Spleen (tissue), 11 donors: Measurements from ENCODE around the gene KCND2. TPM values are rescaled to one million over a fixed set of nuclear protein-coding genes. Genes with fewer than 3 reads are reported as not detected.
A peak's percentile ranks its signal among the peaks of the same experiment; 100 is the strongest.

Experiments
- DNase-seq: peaks from one replicate; pipeline ENCODE4 v3.0.0-alpha.2; 2020
- H3K27ac ChIP-seq, 8 donors: fragments of 200-600 bp; sonication (generic) in 7 of 8; 1 replicate in 4 of 8; 2 replicates in 4 of 8; pipeline versions ENCODE4 v1.5.0 to v1.8.0; 2016 to 2021; ENCODE audit warnings: inconsistent platforms in 4 of 8, mild to moderate bottlenecking in 4 of 8, moderate library complexity in 1 of 8
- H3K27me3 ChIP-seq, 7 donors: fragments of 200-600 bp; sonication (generic) in 6 of 7; replicated peaks in 1 of 7; 1 replicate in 4 of 7; 2 replicates in 3 of 7; pipeline versions ENCODE4 v1.5.0 to v1.8.0; 2016 to 2021; ENCODE audit warnings: inconsistent platforms in 3 of 7, mild to moderate bottlenecking in 1 of 7
- H3K36me3 ChIP-seq, 6 donors: fragments of 200-600 bp; sonication (generic) in 5 of 6; 1 replicate in 4 of 6; 2 replicates in 2 of 6; pipeline versions ENCODE4 v1.5.0 to v1.8.0; 2016 to 2021; ENCODE audit warnings: inconsistent platforms in 2 of 6
- H3K4me1 ChIP-seq, 6 donors: fragments of 200-600 bp; sonication (generic) in 5 of 6; 1 replicate in 3 of 6; 2 replicates in 3 of 6; pipeline versions ENCODE4 v1.5.0 to v1.8.0; 2016 to 2021; ENCODE audit warnings: inconsistent platforms in 3 of 6
- H3K4me3 ChIP-seq, 8 donors: fragments of 200-600 bp; sonication (generic) in 7 of 8; 1 replicate in 4 of 8; 2 replicates in 4 of 8; pipeline versions ENCODE4 v1.5.0 to v1.8.0; 2016 to 2021; ENCODE audit warnings: inconsistent platforms in 4 of 8, mild to moderate bottlenecking in 4 of 8, moderate library complexity in 2 of 8
- H3K9me3 ChIP-seq, 8 donors: fragments of 200-600 bp; sonication (generic) in 7 of 8; 1 replicate in 4 of 8; 2 replicates in 4 of 8; pipeline versions ENCODE4 v1.5.0 to v1.8.0; 2016 to 2021; ENCODE audit warnings: inconsistent platforms in 4 of 8
- CTCF ChIP-seq, 11 experiments: fragments of 200-600 bp in 7 of 11; fragments of 450-650 bp in 4 of 11; sonication (generic) in 4 of 11; IDR thresholded peaks in 8 of 11; conservative IDR thresholded peaks in 3 of 11; 1 replicate in 7 of 11; 2 replicates in 4 of 11; pipeline versions ENCODE4 v1.4.0 to v1.8.0; 2016 to 2021; ENCODE audit warnings: antibody characterized with exemption in 11 of 11, inconsistent platforms in 4 of 11, mild to moderate bottlenecking in 1 of 11
- POLR2A ChIP-seq, 3 donors: fragments of 450-650 bp; IDR thresholded peaks; one replicate each; pipeline ENCODE4 v1.5.1; 2017; ENCODE audit warnings: antibody characterized with exemption in 3 of 3, mild to moderate bottlenecking in 1 of 3
- POLR2AphosphoS5 ChIP-seq, 3 donors: sonication (generic); formaldehyde crosslinking; IDR thresholded peaks; one replicate each; pipeline ENCODE4 v1.5.1; 2017; ENCODE audit warnings: antibody characterized with exemption in 3 of 3
- WGBS, 5 donors: extraction: QIAGEN DNeasy Blood & Tissue Kit in 3 of 5; methylation state at CpG; one replicate each; pipeline versions ENCODE4 v1.1.5 to v1.1.7; 2013 to 2018; 5-methylcytosine and 5-hydroxymethylcytosine counted together
- intact Hi-C: fragments of 100-400 bp; cut with DNase I; formaldehyde crosslinking; loops from one replicate; pipeline ENCODE4 v1.15.0; 2023; ENCODE audit warnings: low total_unique reads
- polyA plus RNA-seq, 3 donors: library from polyadenylated mRNA; stranded (reverse); fragments of 200-250 nt; gene quantifications; one replicate each; pipeline ENCODE4 v1.2.1, GENCODE V29; 2013
- total RNA-seq, 7 donors: library from RNA; depleted of rRNA in 3 of 7; stranded (reverse); fragments of >200 nt in 3 of 7; fragmentation: NEBNext Ultra II Directional in 4 of 7; extraction: Animal tissue kit (Norgen Biotek cat#: 25700) in 4 of 7; gene quantifications; one replicate each; pipeline versions ENCODE4 v1.1.0 to v1.2.1, GENCODE V29; 2016 to 2021
- donor health status: healthy with polysubstance abuse.
- donor health status: DM: no; HTN: no; CAD: no; lungs with moderate emphysema.
- donor health status: DM: no; HTN: no; CAD: no.
- donor health status: Bipolar disorder and iron deficiency.
- donor health status: healthy.
- donor health status: DM: no; HTN: no; CAD: no.
- donor health status: DM: yes; HTN: yes; CAD: no.

KCND2 gene
- total and polyA plus RNA-seq, 10 donors = 0.02 to 0.80 (median 0.26) TPM; not detected in 1

GRCh38 chr7:120256344-120257070, 16.5 kb upstream of the KCND2 start:
- intact Hi-C loops = no loop called here
- no peak for DNase-seq
- H3K4me1 ChIP-seq = no peaks in the 10 kb centered on the region
- no peaks in the 10 kb centered on the region for H3K36me3 ChIP-seq
- peaks cover 0 to 28% (median 22%) of the 10 kb centered on the region in 8 donors for H3K9me3 ChIP-seq
- H3K27me3 ChIP-seq = no peaks in the 10 kb centered on the region
- H3K27ac ChIP-seq = no peak overlapping the region
- TF ChIP-seq POLR2AphosphoS5 (IDR thresholded peaks at IDR 0.05) (no peak), POLR2A (IDR thresholded peaks at IDR 0.05) (no peak), CTCF (IDR thresholded peaks at IDR 0.05 in 8 of 11, conservative IDR thresholded peaks at IDR 0.05 in 3 of 11) (no peak)
- H3K4me3 ChIP-seq = no peak overlapping the region

- H3K4me1 ChIP-seq = no peaks in the 10 kb centered on the region
- no peak overlapping the region for H3K27ac ChIP-seq
- DNase-seq = no peak
- H3K4me3 ChIP-seq = no peak overlapping the region
- intact Hi-C loops = no loop called here
- peaks cover 0 to 28% (median 21%) of the 10 kb centered on the region in 8 donors for H3K9me3 ChIP-seq
- H3K36me3 ChIP-seq = no peaks in the 10 kb centered on the region
- 73 to 90% (median 81%) methylated on average over 2 of the region's 2 CpGs for WGBS, 5 donors
- TF ChIP-seq POLR2AphosphoS5 (IDR thresholded peaks at IDR 0.05) = no peak
- no peak for TF ChIP-seq CTCF (IDR thresholded peaks at IDR 0.05 in 8 of 11, conservative IDR thresholded peaks at IDR 0.05 in 3 of 11)
- TF ChIP-seq POLR2A (IDR thresholded peaks at IDR 0.05) = no peak
- no peaks in the 10 kb centered on the region for H3K27me3 ChIP-seq
Observed at GRCh38 chr7:120259386-120259785, 13.6 kb upstream of the KCND2 start.

- no peaks in the 10 kb centered on the region for H3K4me1 ChIP-seq
- no peak overlapping the region for H3K4me3 ChIP-seq
- H3K27ac ChIP-seq = no peak overlapping the region
- TF ChIP-seq CTCF (IDR thresholded peaks at IDR 0.05 in 8 of 11, conservative IDR thresholded peaks at IDR 0.05 in 3 of 11) (no peak), POLR2A (IDR thresholded peaks at IDR 0.05) (no peak), POLR2AphosphoS5 (IDR thresholded peaks at IDR 0.05) (no peak)
- intact Hi-C loops = loop anchor here (10.0 kb wide), 1 partner anchor 985 kb away; no protein-coding TSS in a partner anchor
- WGBS, 5 donors = 46 to 87% (median 56%) methylated on average over 1 of the region's 1 CpG
- no peak for DNase-seq
- peaks cover 0 to 24% (median 21%) of the 10 kb centered on the region in 8 donors for H3K9me3 ChIP-seq
- no peaks in the 10 kb centered on the region for H3K27me3 ChIP-seq
- H3K36me3 ChIP-seq = no peaks in the 10 kb centered on the region
Observed at GRCh38 chr7:120260111-120260510, 12.9 kb upstream of the KCND2 start.

GRCh38 chr7:120272261-120272660, 714 bp upstream of the KCND2 start:
- intact Hi-C loops = no loop called here
- no peak overlapping the region for H3K27ac ChIP-seq
- peaks cover 0 to 47% (median 18%) of the 10 kb centered on the region in 7 donors for H3K27me3 ChIP-seq
- 1 to 4% (median 2%) methylated on average over 17 of the region's 17 CpGs for WGBS, 5 donors
- peaks cover 0 to 7% (median 0%) of the 10 kb centered on the region in 8 donors for H3K9me3 ChIP-seq
- peaks cover 0 to 16% (median 7%) of the 10 kb centered on the region in 6 donors for H3K4me1 ChIP-seq
- H3K36me3 ChIP-seq = no peaks in the 10 kb centered on the region
- DNase-seq = no peak
- TF ChIP-seq POLR2A (IDR thresholded peaks at IDR 0.05) (no peak), CTCF (IDR thresholded peaks at IDR 0.05 in 8 of 11, conservative IDR thresholded peaks at IDR 0.05 in 3 of 11) (peak in 6 of 11 experiments; percentile 15 to 42 (median 32)), POLR2AphosphoS5 (IDR thresholded peaks at IDR 0.05) (no peak)
- peak overlapping the region in 6 of 8 donors; percentile 24 to 62 (median 30) for H3K4me3 ChIP-seq
